ES-I3 (cell line): ENCODE results near the gene RHBDF2.

Source experiments
- H3K36me3 ChIP-seq: 2 replicates; pipeline ENCODE4 v1.6.1; 2013; ENCODE audit warnings: mild to moderate bottlenecking, low read length, control low read depth, moderate library complexity; ENCODE audit not compliant: insufficient read depth
- H3K4me1 ChIP-seq: 2 replicates; pipeline ENCODE4 v1.6.1; 2013; ENCODE audit warnings: mild to moderate bottlenecking, control low read depth, low read length; ENCODE audit not compliant: insufficient read depth
- H3K9ac ChIP-seq: 2 replicates; pipeline ENCODE4 v1.6.1; 2013; ENCODE audit warnings: low read depth, mild to moderate bottlenecking, low read length, moderate library complexity
- H3K9me3 ChIP-seq: 2 replicates; pipeline ENCODE4 v1.6.1; 2013; ENCODE audit warnings: mild to moderate bottlenecking, low read length, moderate library complexity; ENCODE audit not compliant: control insufficient read depth, insufficient read depth

Gene RHBDF2

DNA sequence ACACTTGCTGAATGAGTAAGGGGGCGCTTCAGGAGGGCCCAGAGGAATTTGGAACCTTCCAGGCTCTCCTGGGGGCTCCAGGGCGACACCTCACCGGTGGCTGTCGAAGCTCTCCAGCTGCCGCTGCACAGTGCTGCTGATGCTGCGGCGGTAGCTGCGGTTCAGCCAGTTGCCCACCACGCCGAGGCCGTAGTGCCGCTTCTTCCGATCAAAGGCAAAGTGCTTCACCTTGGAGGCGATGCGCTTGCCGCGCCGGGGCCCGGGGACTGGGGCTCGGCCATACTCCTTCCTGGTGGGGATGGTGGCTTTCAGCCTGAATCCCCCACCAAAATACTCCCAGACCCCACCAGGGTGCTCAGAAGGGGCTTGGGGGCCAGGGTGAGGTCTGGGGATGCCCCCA is 24.5 kb downstream of the RHBDF2 start:
- no peaks in the 10 kb centered on the region; the same call in 1 of the 2 replicates for H3K36me3 ChIP-seq
- H3K9me3 ChIP-seq = no peaks in the 10 kb centered on the region; the same call in 1 of the 2 replicates
- no peaks in the 10 kb centered on the region for H3K4me1 ChIP-seq
- H3K9ac ChIP-seq = no peak overlapping the region

DNA sequence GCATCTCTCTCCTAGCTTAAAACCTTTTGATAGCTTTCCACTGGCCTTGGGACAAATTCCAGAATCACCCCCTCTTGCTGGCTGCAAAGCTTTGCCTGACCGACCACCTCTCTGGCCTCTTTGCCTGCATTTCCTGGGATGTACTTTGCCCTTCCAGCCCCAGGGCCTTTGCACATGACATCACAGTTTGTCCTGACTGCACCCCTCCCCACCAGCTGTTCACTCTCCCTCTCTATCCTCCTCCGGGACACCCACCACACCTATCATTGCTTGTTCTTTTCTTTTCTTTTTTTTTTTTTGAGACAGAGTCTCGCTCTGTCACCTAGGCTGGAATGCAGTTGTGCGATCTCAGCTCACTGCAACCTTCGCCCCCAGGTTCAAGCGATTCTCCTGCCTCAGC is 25.9 kb downstream of the RHBDF2 start:
- Histone ChIP-seq H3K4me1 (no peaks in the 10 kb centered on the region), H3K36me3 (no peaks in the 10 kb centered on the region; the same call in 1 of the 2 replicates), H3K9ac (no peak overlapping the region), H3K9me3 (no peaks in the 10 kb centered on the region; the same call in 1 of the 2 replicates)

DNA sequence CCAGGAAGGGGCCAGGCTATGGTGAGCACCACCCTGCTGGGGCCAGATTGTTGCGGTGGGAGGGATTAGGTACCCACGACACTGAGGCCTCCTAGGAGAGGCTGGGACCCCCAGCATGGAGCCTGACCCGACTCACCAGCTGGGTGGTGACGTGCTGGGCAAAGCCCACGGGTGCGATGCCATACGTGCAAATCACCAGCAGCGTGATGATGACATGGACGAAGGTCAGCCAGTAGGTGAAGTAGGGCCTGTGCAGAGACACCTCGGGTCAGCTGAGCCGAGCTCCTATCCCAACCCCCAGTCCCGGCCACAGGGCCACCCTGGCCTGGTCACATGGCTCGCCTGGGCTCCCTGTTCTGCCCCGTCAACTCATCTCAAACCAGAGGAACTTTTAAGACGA is 26.3 kb downstream of the RHBDF2 start:
- Histone ChIP-seq H3K9me3 (no peaks in the 10 kb centered on the region; the same call in 1 of the 2 replicates), H3K36me3 (no peaks in the 10 kb centered on the region; the same call in 1 of the 2 replicates), H3K4me1 (no peaks in the 10 kb centered on the region), H3K9ac (no peak overlapping the region)

DNA sequence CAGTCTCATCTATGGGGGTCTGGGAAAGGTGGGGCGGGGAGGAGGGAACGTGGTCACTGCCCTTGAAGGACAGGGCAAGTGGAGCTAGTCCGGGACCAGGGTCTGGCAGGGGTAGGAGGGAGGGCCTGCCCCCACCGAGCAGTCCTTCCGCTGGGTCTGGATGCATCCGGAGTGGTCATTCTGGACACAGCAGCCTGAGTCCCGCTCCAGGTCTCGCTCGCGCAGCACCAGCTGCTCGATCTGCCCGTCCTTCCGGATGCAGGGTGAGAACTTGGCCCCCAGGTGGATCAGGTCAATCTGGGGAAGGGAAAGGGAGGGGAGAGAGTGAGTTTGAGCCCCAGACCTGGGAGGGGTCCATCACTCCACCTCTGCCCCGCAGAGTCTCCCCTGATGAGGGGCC is 27.0 kb downstream of the RHBDF2 start:
- H3K9ac ChIP-seq = no peak overlapping the region

DNA sequence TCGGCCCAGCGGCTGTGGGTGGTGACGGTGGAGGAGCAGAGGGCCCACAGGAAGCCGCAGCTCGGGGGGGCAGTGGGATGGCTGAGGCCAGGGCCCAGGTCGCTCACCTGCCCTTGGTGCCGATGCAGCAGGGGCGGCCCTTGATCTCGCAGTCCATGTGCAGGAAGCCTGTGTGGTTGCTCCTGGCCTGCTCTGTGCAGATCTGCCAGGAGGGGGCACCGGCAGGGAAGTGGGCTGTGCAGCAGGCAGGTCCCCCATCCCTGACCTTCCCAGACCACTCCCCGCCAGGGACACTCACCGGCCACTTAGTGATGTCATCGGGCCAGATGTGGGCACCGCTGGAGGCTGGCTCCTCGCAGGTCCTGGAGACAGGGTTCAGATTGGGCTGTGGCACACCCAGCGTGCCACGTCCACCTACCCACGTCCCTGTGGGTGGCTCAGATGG is 27.7 kb downstream of the RHBDF2 start:
- Histone ChIP-seq H3K9me3 (no peaks in the 10 kb centered on the region; the same call in 1 of the 2 replicates), H3K36me3 (no peaks in the 10 kb centered on the region; the same call in 1 of the 2 replicates), H3K4me1 (no peaks in the 10 kb centered on the region), H3K9ac (no peak overlapping the region)

More for the DNA sequence above, 27.0 kb downstream of the RHBDF2 start:
- Histone ChIP-seq H3K9me3 (no peaks in the 10 kb centered on the region; the same call in 1 of the 2 replicates), H3K36me3 (no peaks in the 10 kb centered on the region; the same call in 1 of the 2 replicates), H3K4me1 (no peaks in the 10 kb centered on the region)

DNA sequence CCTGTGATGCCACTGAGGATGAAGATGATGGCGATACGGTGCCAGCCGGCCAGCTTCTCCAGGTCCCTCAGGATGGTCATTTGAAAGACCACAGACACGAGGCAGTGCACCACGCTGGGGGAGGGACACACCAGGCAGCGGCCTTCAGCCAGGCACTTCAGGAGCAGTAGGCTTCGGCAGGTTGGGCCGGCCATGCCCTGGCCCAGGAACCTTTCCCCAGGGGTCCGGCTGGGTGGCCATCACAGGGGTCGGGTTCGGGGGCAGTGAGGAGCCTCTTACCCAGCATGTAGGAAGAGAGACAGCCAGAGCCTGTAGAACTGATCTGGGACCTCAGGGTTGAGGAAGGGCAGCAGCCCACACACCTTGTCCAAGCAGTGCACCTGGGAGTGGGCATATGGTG is 28.5 kb downstream of the RHBDF2 start:
- Histone ChIP-seq H3K4me1 (no peaks in the 10 kb centered on the region; the same call in 1 of the 2 replicates), H3K9me3 (no peaks in the 10 kb centered on the region; the same call in 1 of the 2 replicates), H3K36me3 (no peaks in the 10 kb centered on the region; the same call in 1 of the 2 replicates), H3K9ac (no peak overlapping the region)

DNA sequence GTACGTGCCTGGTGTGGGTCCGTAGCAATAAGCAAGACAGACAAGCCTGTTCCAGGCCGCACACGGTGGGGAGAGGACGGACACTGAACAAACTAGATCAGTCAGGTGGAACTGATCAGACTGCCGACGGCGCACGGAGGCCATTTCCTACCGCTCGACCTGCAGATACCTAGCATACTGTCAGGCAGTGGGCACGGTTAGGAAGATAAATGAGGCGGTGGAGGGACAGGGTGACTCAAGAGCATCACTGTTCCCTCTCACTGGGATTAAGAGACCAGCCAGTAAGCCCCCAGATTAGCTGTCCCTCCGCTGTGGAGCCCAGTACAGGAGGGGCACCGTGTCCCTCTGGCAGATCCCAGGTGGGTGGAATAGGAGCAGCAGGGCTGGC is 29.0 kb downstream of the RHBDF2 start:
- no peak overlapping the region for H3K9ac ChIP-seq
- H3K4me1 ChIP-seq = peaks cover 1% of the 10 kb centered on the region; the same call in 1 of the 2 replicates
- H3K36me3 ChIP-seq = no peaks in the 10 kb centered on the region; the same call in 1 of the 2 replicates
- H3K9me3 ChIP-seq = no peaks in the 10 kb centered on the region; the same call in 1 of the 2 replicates

DNA sequence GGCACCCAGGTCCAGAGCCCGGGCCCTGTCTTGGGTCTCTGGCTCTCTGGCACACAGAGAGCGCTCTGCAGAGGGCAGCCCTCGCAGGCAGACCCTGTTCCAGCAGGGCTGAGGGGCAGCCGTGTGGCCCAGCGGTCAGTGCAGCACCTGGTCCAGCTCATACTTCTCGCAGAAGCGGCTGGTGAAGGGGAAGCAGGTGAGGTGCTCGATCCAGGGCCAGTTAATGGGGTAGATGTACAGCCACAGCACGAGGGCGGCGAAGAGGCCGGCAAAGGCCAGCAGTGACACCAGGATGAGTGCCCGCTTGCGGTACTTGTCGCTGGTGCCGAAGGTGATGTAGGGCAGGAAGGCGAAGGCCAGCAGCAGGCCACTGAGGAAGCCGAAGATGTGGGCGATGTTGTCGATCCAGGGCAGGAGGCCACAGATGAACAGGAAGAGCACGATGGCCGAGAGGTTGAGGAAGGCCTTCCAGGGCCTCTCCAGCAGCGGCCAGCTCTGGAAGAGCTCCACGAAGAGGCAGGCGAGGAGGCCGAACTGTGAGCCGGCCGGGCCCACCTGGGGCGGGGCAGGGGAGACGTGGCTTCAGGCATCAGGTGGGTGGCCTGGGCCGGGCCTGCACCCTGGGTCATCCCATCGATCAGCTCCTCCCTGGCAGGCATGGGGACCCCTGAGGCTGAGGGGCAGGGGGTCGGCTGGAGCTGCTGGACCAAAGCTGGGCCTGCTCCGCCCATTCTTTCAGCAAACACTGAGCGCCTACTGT is 29.5 kb downstream of the RHBDF2 start:
- H3K4me1 ChIP-seq = peaks cover 3% of the 10 kb centered on the region; the same call in 1 of the 2 replicates
- H3K9me3 ChIP-seq = no peaks in the 10 kb centered on the region; the same call in 1 of the 2 replicates
- no peak overlapping the region for H3K9ac ChIP-seq
- no peaks in the 10 kb centered on the region; the same call in 1 of the 2 replicates for H3K36me3 ChIP-seq

DNA sequence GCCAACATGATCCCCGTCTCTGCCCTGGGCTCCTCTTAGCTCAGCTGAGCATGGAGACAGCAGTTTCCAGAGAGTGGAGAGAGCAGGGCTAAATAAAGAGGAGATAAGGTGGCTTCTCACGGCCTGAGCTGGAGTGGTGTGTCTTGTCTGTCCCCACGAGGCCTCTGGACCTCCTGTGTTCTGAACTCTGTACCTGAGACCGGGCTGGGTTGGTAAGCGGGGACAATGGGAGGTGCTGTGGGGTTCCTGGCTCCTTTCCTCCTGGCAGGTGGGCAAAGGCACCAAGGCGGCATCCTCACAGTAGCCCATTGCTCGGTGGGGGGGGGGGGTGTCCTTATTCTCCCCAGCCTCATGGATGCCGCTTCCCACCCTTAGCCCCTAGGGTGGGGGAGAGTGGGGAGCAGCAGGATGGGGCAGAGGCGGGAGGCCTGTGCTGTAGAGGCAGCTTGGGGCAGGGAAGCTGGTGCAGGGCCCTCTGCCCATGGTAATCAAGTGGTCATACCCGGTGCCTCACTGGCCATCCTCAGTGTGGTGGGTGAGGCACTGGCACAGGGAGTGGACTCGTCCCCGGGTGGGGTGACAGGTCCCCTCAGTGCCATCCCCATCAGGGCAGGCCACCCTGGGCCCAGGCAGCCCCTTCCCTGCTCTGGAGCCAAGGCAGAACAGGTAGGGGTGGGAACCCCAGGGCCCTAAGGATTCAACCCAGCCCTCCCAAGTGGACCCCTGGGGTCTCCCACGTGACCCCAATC is 31.1 kb downstream of the RHBDF2 start:
- Histone ChIP-seq H3K9me3 (no peaks in the 10 kb centered on the region; the same call in 1 of the 2 replicates), H3K36me3 (no peaks in the 10 kb centered on the region; the same call in 1 of the 2 replicates), H3K4me1 (peaks cover 3% of the 10 kb centered on the region; the same call in 1 of the 2 replicates), H3K9ac (no peak overlapping the region)

DNA sequence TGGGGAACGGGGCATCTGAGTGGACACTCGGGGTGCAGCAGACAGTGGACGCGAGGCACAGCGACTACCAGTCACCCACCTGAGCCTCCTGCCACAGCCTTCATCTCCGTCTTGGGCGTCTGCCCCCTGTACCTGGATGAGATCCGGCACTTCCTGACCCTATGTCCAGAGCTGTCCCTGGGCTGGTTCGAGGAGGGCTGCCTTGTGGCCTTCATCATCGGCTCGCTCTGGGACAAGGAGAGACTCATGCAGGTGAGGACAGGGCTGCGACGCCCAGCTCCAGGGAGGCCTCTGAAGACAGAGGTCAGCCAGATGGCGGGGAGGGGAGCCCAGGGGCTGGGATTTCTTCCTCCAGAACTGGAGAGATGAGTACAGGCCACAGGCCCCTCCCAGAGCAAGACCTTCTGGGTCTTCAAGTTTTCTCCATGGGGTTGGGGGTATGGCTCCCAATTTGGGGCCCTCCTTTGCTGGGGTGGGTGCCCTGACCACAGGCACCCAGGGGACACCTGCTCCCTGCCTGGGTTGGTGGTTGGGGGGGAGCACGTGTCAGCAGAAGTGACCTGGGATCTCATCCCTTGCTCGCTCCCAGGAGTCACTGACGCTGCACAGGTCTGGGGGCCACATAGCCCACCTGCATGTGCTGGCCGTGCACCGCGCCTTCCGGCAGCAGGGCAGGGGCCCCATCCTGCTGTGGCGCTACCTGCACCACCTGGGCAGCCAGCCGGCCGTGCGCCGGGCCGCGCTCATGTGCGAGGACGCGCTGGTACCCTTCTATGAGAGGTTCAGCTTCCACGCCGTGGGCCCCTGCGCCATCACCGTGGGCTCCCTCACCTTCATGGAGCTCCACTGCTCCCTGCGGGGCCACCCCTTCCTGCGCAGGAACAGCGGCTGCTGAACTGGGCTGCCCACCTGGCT is 31.9 kb downstream of the RHBDF2 start:
- peaks cover 3% of the 10 kb centered on the region; the same call in 1 of the 2 replicates for H3K4me1 ChIP-seq
- H3K36me3 ChIP-seq = no peaks in the 10 kb centered on the region; the same call in 1 of the 2 replicates
- no peak overlapping the region for H3K9ac ChIP-seq
- no peaks in the 10 kb centered on the region for H3K9me3 ChIP-seq

DNA sequence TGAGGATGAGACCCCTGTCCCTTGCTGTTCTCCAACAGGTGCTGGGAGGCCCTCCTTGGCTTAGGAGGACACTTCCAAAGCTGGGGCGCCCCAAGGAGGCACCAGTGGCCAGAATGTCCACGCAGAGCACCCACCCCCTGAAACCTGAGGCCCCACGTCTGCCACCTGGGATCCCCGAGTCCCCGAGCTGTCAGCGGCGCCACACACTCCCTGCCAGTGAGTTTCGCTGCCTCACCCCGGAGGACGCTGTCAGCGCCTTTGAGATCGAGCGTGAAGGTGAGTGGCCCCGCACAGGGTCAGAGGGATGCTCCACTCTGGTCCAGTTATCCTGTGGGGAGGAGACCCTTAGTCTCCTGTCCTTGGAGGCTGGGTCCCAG is 32.6 kb downstream of the RHBDF2 start:
- Histone ChIP-seq H3K36me3 (no peaks in the 10 kb centered on the region; the same call in 1 of the 2 replicates), H3K4me1 (peaks cover 3% of the 10 kb centered on the region; the same call in 1 of the 2 replicates), H3K9ac (no peak overlapping the region), H3K9me3 (no peaks in the 10 kb centered on the region)

DNA sequence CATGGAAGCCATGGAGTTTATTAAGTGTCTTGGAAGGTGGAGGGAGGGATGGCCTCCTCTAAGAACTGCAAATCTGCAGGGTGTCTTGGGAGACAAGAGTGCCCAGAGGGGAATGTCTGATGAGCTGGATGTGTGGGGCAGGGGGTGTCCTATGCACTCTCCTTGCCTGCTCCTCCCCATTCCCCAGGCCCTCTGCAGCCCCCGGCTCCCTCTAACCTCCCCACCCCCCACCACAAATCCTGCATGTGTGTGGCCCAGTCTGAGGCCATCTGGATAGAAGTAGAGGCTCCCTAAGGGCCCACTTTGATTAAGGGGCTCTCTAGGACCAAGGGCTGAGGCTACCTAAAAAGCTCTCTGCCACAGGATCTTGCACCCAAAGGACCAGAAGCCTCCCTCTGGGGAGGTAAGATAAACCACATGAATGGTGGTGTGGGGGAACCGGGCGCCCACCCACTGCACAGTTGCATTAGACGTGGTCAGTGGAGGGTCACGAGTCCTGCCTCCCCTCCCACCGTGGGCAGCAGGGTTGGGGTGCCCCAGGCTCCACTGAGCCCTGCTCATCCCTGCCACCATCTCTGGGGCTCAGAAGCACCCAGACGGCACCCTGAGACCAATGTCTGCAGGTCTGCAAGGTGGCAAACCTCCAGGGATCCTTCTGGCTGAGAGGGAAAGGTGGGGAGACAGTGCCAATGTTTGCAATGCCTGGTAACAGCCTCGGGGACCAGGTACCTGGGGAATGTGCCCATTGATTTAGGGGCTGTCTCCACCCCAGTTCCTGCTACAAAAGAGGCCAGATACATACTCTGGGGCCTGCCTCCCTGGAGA is 33.2 kb downstream of the RHBDF2 start:
- Histone ChIP-seq H3K9ac (no peak overlapping the region), H3K4me1 (peaks cover 3% of the 10 kb centered on the region; the same call in 1 of the 2 replicates), H3K9me3 (no peaks in the 10 kb centered on the region), H3K36me3 (no peaks in the 10 kb centered on the region; the same call in 1 of the 2 replicates)

DNA sequence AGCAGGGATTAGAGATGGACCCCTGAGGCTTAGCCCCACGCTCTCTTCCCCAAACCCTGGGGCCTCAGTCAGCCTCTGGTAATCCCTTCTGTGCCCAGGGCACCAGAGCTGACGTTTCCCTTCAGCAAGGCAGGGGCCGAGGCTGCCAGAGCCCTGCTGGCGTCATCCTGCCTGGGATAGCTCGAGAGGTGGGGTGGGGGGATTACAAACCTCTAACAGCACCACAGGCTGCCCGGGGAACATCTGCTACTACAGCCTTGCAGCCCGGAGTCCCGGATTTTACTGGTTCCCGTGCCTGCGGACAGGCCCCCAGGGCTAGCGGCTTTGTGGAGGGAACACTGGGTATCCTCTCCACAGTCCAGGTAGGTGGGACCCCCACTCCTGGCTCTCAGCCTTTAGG is 33.9 kb downstream of the RHBDF2 start, which contains the start of gene AANAT:
Gene AANAT (plus strand): TSS at position 238 of the 400 bp plus-strand sequence. CDS start 1,144 bp downstream, outside the sequence.
- Histone ChIP-seq H3K4me1 (peaks cover 3% of the 10 kb centered on the region; the same call in 1 of the 2 replicates), H3K9me3 (no peaks in the 10 kb centered on the region)

More for the DNA sequence above, 33.9 kb downstream of the RHBDF2 start, which contains the start of gene AANAT:
- Histone ChIP-seq H3K9ac (no peak within 1 kb of the TSS), H3K36me3 (no peaks in the 10 kb centered on the region; the same call in 1 of the 2 replicates)
